B cell (primary cell): ENCODE measurements around the gene TENM3.

Experiments
- EZH2 ChIP-seq: IDR thresholded peaks from 2 replicates; pipeline ENCODE4 v1.6.1; 2012; ENCODE audit warnings: borderline replicate concordance, low read depth, mild to moderate bottlenecking, moderate library complexity, low read length; ENCODE audit not compliant: insufficient read depth, poor library complexity, severe bottlenecking
- TF ChIP-seq, protein P1 (sequence below): fragments of 200-600 bp; IDR thresholded peaks from one replicate; pipeline ENCODE4 v1.8.0; 2022; ENCODE audit warnings: antibody characterized with exemption, mild to moderate bottlenecking

DNA sequence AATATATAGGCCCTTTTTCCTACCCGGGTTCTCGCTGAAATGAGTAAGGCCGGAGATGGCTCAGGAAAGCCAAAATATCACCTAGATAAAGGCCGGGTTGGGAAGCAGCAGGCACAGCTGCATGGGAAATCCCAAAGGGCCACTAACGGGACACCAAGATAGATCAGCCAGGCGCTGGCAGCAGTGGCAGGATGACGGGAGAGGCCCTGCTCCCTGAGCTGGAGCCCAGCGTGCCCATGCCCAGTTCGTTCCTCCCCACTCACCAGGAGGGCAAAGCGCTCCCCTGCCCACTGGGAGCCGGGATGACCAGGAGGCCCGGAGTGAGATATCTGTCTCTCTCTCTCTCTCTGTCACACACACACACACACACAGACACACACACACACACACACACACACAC, 564.1 kb downstream of the TENM3 start:
- TF ChIP-seq, protein P1, sequence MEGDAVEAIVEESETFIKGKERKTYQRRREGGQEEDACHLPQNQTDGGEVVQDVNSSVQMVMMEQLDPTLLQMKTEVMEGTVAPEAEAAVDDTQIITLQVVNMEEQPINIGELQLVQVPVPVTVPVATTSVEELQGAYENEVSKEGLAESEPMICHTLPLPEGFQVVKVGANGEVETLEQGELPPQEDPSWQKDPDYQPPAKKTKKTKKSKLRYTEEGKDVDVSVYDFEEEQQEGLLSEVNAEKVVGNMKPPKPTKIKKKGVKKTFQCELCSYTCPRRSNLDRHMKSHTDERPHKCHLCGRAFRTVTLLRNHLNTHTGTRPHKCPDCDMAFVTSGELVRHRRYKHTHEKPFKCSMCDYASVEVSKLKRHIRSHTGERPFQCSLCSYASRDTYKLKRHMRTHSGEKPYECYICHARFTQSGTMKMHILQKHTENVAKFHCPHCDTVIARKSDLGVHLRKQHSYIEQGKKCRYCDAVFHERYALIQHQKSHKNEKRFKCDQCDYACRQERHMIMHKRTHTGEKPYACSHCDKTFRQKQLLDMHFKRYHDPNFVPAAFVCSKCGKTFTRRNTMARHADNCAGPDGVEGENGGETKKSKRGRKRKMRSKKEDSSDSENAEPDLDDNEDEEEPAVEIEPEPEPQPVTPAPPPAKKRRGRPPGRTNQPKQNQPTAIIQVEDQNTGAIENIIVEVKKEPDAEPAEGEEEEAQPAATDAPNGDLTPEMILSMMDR: no peak
- no peak for TF ChIP-seq EZH2
